Urinary bladder (tissue), 4 donors: Measurements from ENCODE around the gene ESR1. TPM values are rescaled to one million over a fixed set of nuclear protein-coding genes. Genes with fewer than 3 reads are reported as not detected.
"Not testable (repeated sequence)": the region's sequence is repeated elsewhere in the genome, so short reads cannot be mapped to it uniquely, and the experiment has no call there.

ENCODE experiments used
- DNase-seq: peaks from one replicate; pipeline ENCODE4 v3.0.0-alpha.2; 2015; ENCODE audit errors: extremely low spot score
- H3K27ac ChIP-seq: one replicate; pipeline ENCODE4 v1.5.1; 2013; ENCODE audit warnings: low read depth, mild to moderate bottlenecking, moderate library complexity
- H3K36me3 ChIP-seq: one replicate; pipeline ENCODE4 v1.6.1; 2013; ENCODE audit warnings: mild to moderate bottlenecking, moderate library complexity; ENCODE audit not compliant: insufficient read depth
- H3K4me1 ChIP-seq: one replicate; pipeline ENCODE4 v1.6.1; 2013; ENCODE audit warnings: mild to moderate bottlenecking, moderate library complexity; ENCODE audit not compliant: insufficient read depth
- H3K4me3 ChIP-seq: one replicate; pipeline ENCODE4 v1.5.1; 2013; ENCODE audit warnings: low read depth, low read length
- WGBS: extraction: QIAGEN DNeasy Blood & Tissue Kit; methylation state at CpG from one replicate; pipeline ENCODE4 v1.1.7; 2013; 5-methylcytosine and 5-hydroxymethylcytosine counted together
- polyA plus RNA-seq: library from polyadenylated mRNA; stranded (reverse); fragments of 200-250 nt; gene quantifications from one replicate; pipeline ENCODE4 v1.2.3, GENCODE V29; 2013
- total RNA-seq: library from RNA; depleted of rRNA; stranded (reverse); fragments of >200 nt; gene quantifications from one replicate; pipeline ENCODE4 v1.2.3, GENCODE V29; 2014
- donor health status: healthy with polysubstance abuse.
- donor health status: healthy.

Gene ESR1
- total and polyA plus RNA-seq, 2 donors: 1.8 to 6.9 TPM

DNA sequence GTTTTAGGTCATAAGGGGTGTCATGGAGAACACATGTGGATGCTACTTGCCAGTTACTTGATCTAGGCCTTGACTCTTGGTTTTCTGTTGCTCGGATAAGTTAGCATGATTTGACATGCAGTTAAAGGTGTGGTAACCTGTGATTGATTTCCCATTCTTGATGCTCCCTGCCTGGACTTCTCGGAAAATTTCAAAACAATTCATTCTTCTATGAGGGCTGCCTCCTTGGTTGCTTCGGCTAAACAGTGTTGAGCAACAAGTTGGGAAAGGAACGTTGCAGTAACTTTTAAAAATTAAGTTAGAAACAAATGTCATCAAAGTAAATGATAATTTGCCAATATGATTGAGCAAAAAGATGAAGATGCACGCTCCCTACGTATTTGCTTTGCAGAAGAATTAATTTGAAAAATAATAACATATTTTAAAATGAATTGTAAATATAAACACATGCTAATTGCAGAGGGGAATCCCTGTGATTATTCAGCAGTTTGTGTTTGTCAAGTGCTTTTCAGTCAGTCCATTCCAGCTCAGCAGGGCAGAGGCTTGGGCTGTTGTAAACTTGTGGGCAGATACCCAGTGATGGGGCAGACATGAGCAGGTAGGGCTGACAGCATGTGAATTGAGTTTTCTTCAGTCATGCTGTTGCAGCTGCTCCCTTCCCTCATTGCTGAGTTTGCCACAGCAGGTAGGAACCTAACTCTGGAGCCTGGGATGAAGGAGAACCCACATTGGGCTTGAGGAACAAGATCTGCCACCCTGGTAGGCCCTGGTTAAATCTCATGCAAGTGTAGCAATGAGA lies 110.2 kb downstream of the ESR1 start:
- DNase-seq: no peak
- H3K27ac ChIP-seq: no peak overlapping the region
- no peaks in the 10 kb centered on the region for H3K36me3 ChIP-seq
- no peak overlapping the region for H3K4me3 ChIP-seq
- 84% methylated on average over 6 of the region's 6 CpGs for WGBS
- no peaks in the 10 kb centered on the region for H3K4me1 ChIP-seq

GRCh38 chr6:151940307-151940706 lies 132.8 kb downstream of the ESR1 start:
- no peak overlapping the region for H3K27ac ChIP-seq
- WGBS: 76% methylated on average over 3 of the region's 3 CpGs
- no peaks in the 10 kb centered on the region for H3K4me1 ChIP-seq
- DNase-seq: no peak
- no peak overlapping the region for H3K4me3 ChIP-seq
- no peaks in the 10 kb centered on the region for H3K36me3 ChIP-seq

GRCh38 chr6:151948002-151948743 lies 140.7 kb downstream of the ESR1 start:
- no peaks in the 10 kb centered on the region for H3K36me3 ChIP-seq
- no peak overlapping the region for H3K4me3 ChIP-seq
- DNase-seq: no peak
- H3K27ac ChIP-seq: no peak overlapping the region
- 24% methylated on average over 3 of the region's 3 CpGs for WGBS
- H3K4me1 ChIP-seq: no peaks in the 10 kb centered on the region

GRCh38 chr6:151958332-151958731 lies 150.8 kb downstream of the ESR1 start:
- H3K27ac ChIP-seq: no peak overlapping the region
- H3K36me3 ChIP-seq: no peaks in the 10 kb centered on the region
- no peaks in the 10 kb centered on the region for H3K4me1 ChIP-seq
- H3K4me3 ChIP-seq: no peak overlapping the region
- 82% methylated on average over 2 of the region's 2 CpGs for WGBS
- DNase-seq: no peak

DNA sequence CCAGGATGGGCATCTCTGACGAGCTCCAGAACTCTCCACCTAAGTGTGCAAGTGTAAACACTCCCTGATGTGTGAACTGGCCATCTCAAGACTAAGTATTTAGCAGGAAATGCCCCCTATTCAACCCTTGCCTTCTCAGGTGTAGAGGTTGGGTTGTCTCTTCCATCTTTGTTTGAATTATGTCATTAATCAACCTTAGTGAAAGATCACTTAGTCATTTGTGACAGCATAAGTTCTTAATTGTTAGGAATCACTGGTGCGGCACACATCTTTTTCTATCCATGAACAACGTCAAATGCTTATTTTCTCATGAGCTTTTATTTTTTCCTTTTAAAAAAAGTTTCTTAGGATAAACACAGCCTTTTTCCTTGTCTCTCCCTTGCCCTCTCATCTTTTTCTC lies 151.6 kb downstream of the ESR1 start:
- H3K36me3 ChIP-seq: no peaks in the 10 kb centered on the region
- WGBS: 79% methylated on average over 3 of the region's 3 CpGs
- no peak overlapping the region for H3K27ac ChIP-seq
- no peaks in the 10 kb centered on the region for H3K4me1 ChIP-seq
- no peak for DNase-seq
- H3K4me3 ChIP-seq: no peak overlapping the region

DNA sequence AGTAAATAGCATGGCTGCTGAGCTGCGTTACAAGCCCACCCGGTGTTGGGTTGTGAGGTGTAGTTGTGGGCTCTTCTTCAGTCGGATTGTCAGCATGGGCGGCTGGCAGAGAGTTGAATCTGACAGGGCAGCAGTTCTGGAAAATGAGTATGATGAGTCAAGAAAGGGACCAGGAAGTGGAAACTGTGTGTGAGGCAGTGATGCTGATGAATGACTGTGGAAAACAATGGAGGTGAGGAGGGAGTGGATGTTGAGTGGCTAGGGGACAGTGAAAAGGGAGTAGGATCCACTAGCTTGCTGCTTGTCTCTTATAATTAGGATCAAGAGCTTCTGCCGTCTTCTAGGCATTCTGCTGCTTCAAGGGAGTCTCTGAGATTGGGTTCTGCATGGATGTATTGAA lies 154.3 kb downstream of the ESR1 start:
- no peaks in the 10 kb centered on the region for H3K36me3 ChIP-seq
- H3K27ac ChIP-seq: no peak overlapping the region
- no peak overlapping the region for H3K4me3 ChIP-seq
- no peak for DNase-seq
- H3K4me1 ChIP-seq: no peaks in the 10 kb centered on the region
- 73% methylated on average over 5 of the region's 5 CpGs for WGBS

- 80% methylated on average over 5 of the region's 5 CpGs for WGBS
- no peak overlapping the region for H3K27ac ChIP-seq
- H3K4me3 ChIP-seq: no peak overlapping the region
- no peaks in the 10 kb centered on the region for H3K36me3 ChIP-seq
- DNase-seq: no peak
- H3K4me1 ChIP-seq: no peaks in the 10 kb centered on the region
These were observed 154.9 kb downstream of the ESR1 start for GRCh38 chr6:151962246-151962846.

DNA sequence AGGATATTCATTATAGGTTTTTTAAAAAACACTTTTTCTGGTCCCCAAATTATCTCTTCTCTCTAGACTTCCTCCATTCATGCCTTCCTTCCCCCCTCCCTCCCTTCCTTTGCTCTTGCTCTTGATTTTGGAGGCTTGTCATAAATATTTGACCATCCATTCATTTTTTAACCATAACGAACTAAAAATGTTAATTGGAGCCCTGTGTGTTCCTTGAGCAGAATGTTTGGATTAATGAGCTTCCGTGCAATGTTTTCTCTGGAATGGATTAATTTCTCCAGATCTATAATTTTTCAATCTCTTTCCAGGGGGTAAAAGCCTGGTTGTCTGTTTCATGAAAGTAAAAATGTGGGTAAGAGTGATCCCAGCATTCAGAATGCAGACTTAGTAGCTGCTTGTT lies 155.5 kb downstream of the ESR1 start:
- Histone ChIP-seq H3K4me3 (no peak overlapping the region), H3K4me1 (no peaks in the 10 kb centered on the region), H3K36me3 (no peaks in the 10 kb centered on the region), H3K27ac (no peak overlapping the region)
- WGBS: 60% methylated on average over 2 of the region's 2 CpGs
- no peak for DNase-seq

DNA sequence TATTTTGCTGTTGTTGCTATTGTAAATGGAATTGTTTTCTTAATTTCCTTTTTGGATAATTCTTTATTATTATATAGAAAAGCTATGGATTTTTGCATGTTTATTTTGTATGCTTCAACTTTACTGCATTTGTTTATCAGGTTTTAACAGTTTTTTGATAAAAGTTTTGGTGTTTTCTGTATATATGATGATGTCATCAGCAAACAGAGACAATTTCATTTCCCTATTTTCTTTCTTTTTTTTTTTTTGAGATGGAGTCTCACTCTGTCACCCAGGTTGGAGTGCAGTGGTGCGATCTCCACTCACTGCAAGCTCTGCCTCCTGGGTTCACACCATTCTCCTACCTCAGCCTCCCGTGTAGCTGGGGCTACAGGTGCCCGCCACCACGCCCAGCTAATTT lies 156.9 kb downstream of the ESR1 start:
- 93% methylated on average over 4 of the region's 4 CpGs for WGBS
- not testable (repeated sequence) for H3K36me3 ChIP-seq, H3K4me3 ChIP-seq, H3K27ac ChIP-seq, H3K4me1 ChIP-seq, DNase-seq

DNA sequence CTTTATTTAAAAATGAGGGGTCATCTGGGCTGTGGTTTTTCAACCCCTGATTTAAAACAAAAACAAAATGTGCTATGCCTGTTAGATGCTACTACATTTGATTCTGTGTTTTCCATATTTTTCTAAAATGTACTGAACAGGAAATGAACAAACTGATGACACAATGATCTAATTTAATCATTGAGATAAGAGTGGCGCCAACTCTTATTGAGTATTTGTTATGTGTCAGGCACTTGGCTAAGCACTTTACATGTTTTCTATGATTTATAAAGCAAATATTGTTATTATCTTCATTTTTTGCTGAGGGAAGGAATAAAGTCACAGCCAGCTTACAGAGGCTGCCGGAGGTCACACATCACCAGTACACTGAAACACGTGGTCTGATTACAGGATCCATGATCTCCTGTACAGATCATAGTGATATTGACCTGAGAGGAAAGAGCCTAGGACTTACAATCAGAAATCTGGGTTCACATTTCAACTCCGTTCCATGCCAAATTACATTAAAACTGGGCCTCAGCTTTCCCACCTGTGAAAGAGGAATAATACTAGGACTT lies 166.7 kb downstream of the ESR1 start:
- Histone ChIP-seq H3K4me1 (no peaks in the 10 kb centered on the region), H3K36me3 (no peaks in the 10 kb centered on the region), H3K4me3 (no peak overlapping the region), H3K27ac (no peak overlapping the region)
- WGBS: 80% methylated on average over 4 of the region's 4 CpGs
- DNase-seq: no peak

GRCh38 chr6:151975795-151976194 lies 168.3 kb downstream of the ESR1 start:
- no peak for DNase-seq
- Histone ChIP-seq H3K4me1 (no peaks in the 10 kb centered on the region), H3K27ac (no peak overlapping the region), H3K4me3 (no peak overlapping the region), H3K36me3 (no peaks in the 10 kb centered on the region)
- 68% methylated on average over 1 of the region's 1 CpG for WGBS

GRCh38 chr6:151988199-151988598 lies 180.7 kb downstream of the ESR1 start:
- not testable (repeated sequence) for DNase-seq
- WGBS: 42% methylated on average over 6 of the region's 6 CpGs

DNA sequence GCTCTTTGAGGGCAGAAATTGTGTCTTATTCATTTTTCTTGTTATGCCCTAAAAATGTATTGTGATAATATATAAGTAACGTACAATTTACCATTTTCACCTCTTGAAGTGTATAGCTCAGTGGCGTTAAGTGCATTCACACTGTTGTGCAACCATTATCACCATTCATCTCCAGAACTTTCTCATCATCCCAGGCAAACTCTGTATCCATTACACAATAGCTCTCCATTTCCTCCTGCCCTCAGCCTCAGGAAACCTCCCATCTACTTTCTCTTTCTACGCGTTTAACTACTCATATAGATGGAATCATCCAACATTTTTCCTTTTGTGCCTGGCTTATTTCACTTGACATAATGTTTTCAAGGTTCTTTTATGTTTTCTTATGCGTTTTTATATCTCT lies 184.6 kb downstream of the ESR1 start:
- Histone ChIP-seq H3K36me3 (no peaks in the 10 kb centered on the region), H3K4me1 (no peaks in the 10 kb centered on the region), H3K27ac (no peak overlapping the region), H3K4me3 (no peak overlapping the region)
- 86% methylated on average over 5 of the region's 5 CpGs for WGBS
- no peak for DNase-seq

More at GRCh38 chr6:151988199-151988598, 180.7 kb downstream of the ESR1 start:
- H3K27ac ChIP-seq, H3K4me3 ChIP-seq, H3K4me1 ChIP-seq, H3K36me3 ChIP-seq: not testable (repeated sequence)

DNA sequence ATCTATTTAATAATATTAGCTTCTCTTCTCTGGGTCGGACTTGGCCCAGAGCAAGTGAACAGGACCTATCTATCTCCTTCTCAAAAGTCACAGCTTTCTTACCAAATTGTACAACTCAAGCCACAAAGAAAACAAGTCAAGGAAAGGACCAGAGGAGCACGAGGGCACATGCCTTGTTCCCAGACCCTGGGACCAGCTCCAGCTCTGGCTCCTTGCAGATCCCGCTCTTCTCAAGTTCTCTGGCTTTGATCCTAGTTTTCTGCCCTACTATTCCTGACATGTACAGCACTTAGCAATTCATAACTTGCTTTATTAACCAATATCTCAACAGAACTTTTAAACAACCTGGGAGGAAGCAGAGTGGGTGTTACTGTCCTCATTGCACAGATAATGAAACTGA lies 185.9 kb downstream of the ESR1 start:
- no peaks in the 10 kb centered on the region for H3K36me3 ChIP-seq
- no peak for DNase-seq
- WGBS: 58% methylated on average over 3 of the region's 3 CpGs
- H3K4me3 ChIP-seq: no peak overlapping the region
- no peak overlapping the region for H3K27ac ChIP-seq
- no peaks in the 10 kb centered on the region for H3K4me1 ChIP-seq
